Eye (tissue), 1 donor: ENCODE data around the gene C16orf95.
"Not testable (repeated sequence)": the region's sequence is repeated elsewhere in the genome, so short reads cannot be mapped to it uniquely, and the experiment has no call there.

ENCODE experiments used
- DNase-seq: peaks from one replicate; pipeline ENCODE4 v3.0.0-alpha.2; 2015

C16orf95 gene

GRCh38 chr16:87316923-87317749 is at the start of gene C16orf95:
Gene C16orf95 (minus strand): TSS chr16:87317392. CDS start chr16:87317242, 150 bp downstream.
- peak; percentile 100 for DNase-seq

- DNase-seq: no peak
Observed at GRCh38 chr16:87366930-87367329, 49.7 kb upstream of the C16orf95 start.

GRCh38 chr16:87366288-87366687 is 49.1 kb upstream of the C16orf95 start:
- DNase-seq: no peak

- DNase-seq: no peak
Observed at GRCh38 chr16:87365021-87365713, 48.0 kb upstream of the C16orf95 start.

- DNase-seq: peak; percentile 39
Observed at GRCh38 chr16:87363771-87364455, 46.7 kb upstream of the C16orf95 start.

- not testable (repeated sequence) for DNase-seq
Observed at GRCh38 chr16:87362828-87363559, 45.8 kb upstream of the C16orf95 start.

GRCh38 chr16:87361916-87362619 is 44.9 kb upstream of the C16orf95 start:
- no peak for DNase-seq

- DNase-seq: no peak
Observed at GRCh38 chr16:87360862-87361610, 43.8 kb upstream of the C16orf95 start.

GRCh38 chr16:87359121-87359520 is 41.9 kb upstream of the C16orf95 start:
- DNase-seq: no peak

GRCh38 chr16:87358696-87359095 is 41.5 kb upstream of the C16orf95 start:
- no peak for DNase-seq

- DNase-seq: no peak
Observed at GRCh38 chr16:87358250-87358649, 41.1 kb upstream of the C16orf95 start.

- no peak for DNase-seq
Observed at GRCh38 chr16:87356491-87356853, 39.3 kb upstream of the C16orf95 start.

- no peak for DNase-seq
Observed at GRCh38 chr16:87353613-87354012, 36.4 kb upstream of the C16orf95 start.

- DNase-seq: no peak
Observed at GRCh38 chr16:87352818-87353217, 35.6 kb upstream of the C16orf95 start.

- peak; percentile 46 for DNase-seq
Observed at GRCh38 chr16:87351320-87351698, 34.1 kb upstream of the C16orf95 start.

GRCh38 chr16:87350681-87351319 is 33.6 kb upstream of the C16orf95 start:
- DNase-seq: peak; percentile 59

GRCh38 chr16:87350031-87350430 is 32.8 kb upstream of the C16orf95 start:
- DNase-seq: no peak

GRCh38 chr16:87348616-87349157 is 31.5 kb upstream of the C16orf95 start:
- no peak for DNase-seq

GRCh38 chr16:87347932-87348615 is 30.9 kb upstream of the C16orf95 start:
- DNase-seq: no peak

- DNase-seq: no peak
Observed at GRCh38 chr16:87346517-87347060, 29.4 kb upstream of the C16orf95 start.
